ENCODE measurements around the gene NBEA.
"Not testable (repeated sequence)": the region's sequence is repeated elsewhere in the genome, so short reads cannot be mapped to it uniquely, and the experiment has no call there.

The NBEA gene

GRCh38 chr13:35599384-35599783 is 657.3 kb downstream of the NBEA start:
- no peak for DNase-seq

- DNase-seq, result no peak
These were observed 658.1 kb downstream of the NBEA start for GRCh38 chr13:35600137-35600536.

- no peak for DNase-seq
These were observed 661.7 kb downstream of the NBEA start for GRCh38 chr13:35603593-35604285.

- no peak for DNase-seq
These were observed 672.6 kb downstream of the NBEA start for GRCh38 chr13:35614666-35615065.

GRCh38 chr13:35617420-35617819 is 675.4 kb downstream of the NBEA start:
- DNase-seq, result no peak

GRCh38 chr13:35618565-35619083 is 676.6 kb downstream of the NBEA start:
- no peak for DNase-seq

GRCh38 chr13:35621989-35622388 is 679.9 kb downstream of the NBEA start:
- no peak for DNase-seq

GRCh38 chr13:35629026-35629425 is 687.0 kb downstream of the NBEA start:
- no peak for DNase-seq

GRCh38 chr13:35630551-35631275 is 688.6 kb downstream of the NBEA start:
- DNase-seq, result no peak

GRCh38 chr13:35631666-35632065 is 689.6 kb downstream of the NBEA start:
- DNase-seq, result no peak

- DNase-seq, result no peak
These were observed 701.6 kb downstream of the NBEA start for GRCh38 chr13:35643625-35644024.

GRCh38 chr13:35646056-35646774 is 704.1 kb downstream of the NBEA start:
- no peak for DNase-seq

- DNase-seq, result no peak
These were observed 706.1 kb downstream of the NBEA start for GRCh38 chr13:35648201-35648600.

- DNase-seq, result no peak
These were observed 707.1 kb downstream of the NBEA start for GRCh38 chr13:35649162-35649561.

- no peak for DNase-seq
These were observed 717.7 kb downstream of the NBEA start for GRCh38 chr13:35659796-35660195.

- no peak for DNase-seq
These were observed 722.7 kb downstream of the NBEA start for GRCh38 chr13:35664747-35665146.

- DNase-seq, result no peak
These were observed 727.3 kb downstream of the NBEA start for GRCh38 chr13:35669321-35669720.

GRCh38 chr13:35672611-35673010 is 730.5 kb downstream of the NBEA start:
- DNase-seq, result no peak

- DNase-seq, result no peak
These were observed 733.6 kb downstream of the NBEA start for GRCh38 chr13:35675651-35676050.

GRCh38 chr13:35677863-35678262 is 735.8 kb downstream of the NBEA start:
- not testable (repeated sequence) for DNase-seq

- no peak for DNase-seq
These were observed 739.6 kb downstream of the NBEA start for GRCh38 chr13:35681685-35682084.

- DNase-seq, result no peak
These were observed 742.4 kb downstream of the NBEA start for GRCh38 chr13:35684432-35684831.

- no peak for DNase-seq
These were observed 745.3 kb downstream of the NBEA start for GRCh38 chr13:35687336-35687735.
